HEK293 (cell line): ENCODE data around the gene SNRNP70.
"Not testable (repeated sequence)": the region's sequence is repeated elsewhere in the genome, so short reads cannot be mapped to it uniquely, and the experiment has no call there.

Experiments used
- KLF16 ChIP-seq: fragments of 450-650 bp; formaldehyde crosslinking; IDR thresholded peaks from 2 replicates; pipeline ENCODE4 v1.5.1; 2017; ENCODE audit warnings: missing biosample characterization, missing genetic modification characterization
- KLF8 ChIP-seq: fragments of 450-650 bp; formaldehyde crosslinking; IDR thresholded peaks from 2 replicates; pipeline ENCODE4 v1.5.1; 2016; ENCODE audit warnings: missing biosample characterization, missing genetic modification characterization
- MZF1 ChIP-seq: fragments of 450-650 bp; formaldehyde crosslinking; IDR thresholded peaks from 2 replicates; pipeline ENCODE4 v1.5.1; 2017; ENCODE audit warnings: missing biosample characterization, missing genetic modification characterization, borderline replicate concordance
- SETDB1 ChIP-seq: IDR thresholded peaks from one replicate; pipeline ENCODE4 v1.6.1; 2017; ENCODE audit warnings: mild to moderate bottlenecking, low read length, moderate library complexity, mixed read lengths; ENCODE audit not compliant: insufficient read length
- ZNF138 ChIP-seq: fragments of 450-650 bp; formaldehyde crosslinking; IDR thresholded peaks from 2 replicates; pipeline ENCODE4 v1.5.1; 2016; ENCODE audit warnings: missing biosample characterization, missing genetic modification characterization, borderline replicate concordance
- ZNF571 ChIP-seq: fragments of 450-650 bp; formaldehyde crosslinking; IDR thresholded peaks from 2 replicates; pipeline ENCODE4 v1.5.0; 2017; ENCODE audit warnings: missing biosample characterization, missing genetic modification characterization
- ZNF664 ChIP-seq: fragments of 450-650 bp; formaldehyde crosslinking; IDR thresholded peaks from 2 replicates; pipeline ENCODE4 v1.5.1; 2016; ENCODE audit warnings: missing biosample characterization, missing genetic modification characterization
- ZNF76 ChIP-seq: fragments of 450-650 bp; formaldehyde crosslinking; IDR thresholded peaks from 2 replicates; pipeline ENCODE4; 2016; ENCODE audit warnings: low read depth, missing biosample characterization, missing genetic modification characterization, borderline replicate concordance
- ZSCAN23 ChIP-seq: fragments of 450-650 bp; formaldehyde crosslinking; IDR thresholded peaks from 2 replicates; pipeline ENCODE4 v1.5.1; 2016; ENCODE audit warnings: missing biosample characterization, missing genetic modification characterization
- TF ChIP-seq, protein P1 (sequence below): fragments of 450-650 bp; IDR thresholded peaks from 2 replicates; pipeline ENCODE4 v1.5.1; 2018; ENCODE audit warnings: missing biosample characterization, mild to moderate bottlenecking, missing genetic modification characterization
- TF ChIP-seq, protein P2 (sequence below): fragments of 450-650 bp; formaldehyde crosslinking; IDR thresholded peaks from 2 replicates; pipeline ENCODE4 v1.5.1; 2016; ENCODE audit warnings: missing biosample characterization, missing genetic modification characterization
- TF ChIP-seq, protein P3 (sequence below): fragments of 450-650 bp; formaldehyde crosslinking; IDR thresholded peaks from 2 replicates; pipeline ENCODE4 v1.5.1; 2017; ENCODE audit warnings: missing biosample characterization, missing genetic modification characterization

DNA sequence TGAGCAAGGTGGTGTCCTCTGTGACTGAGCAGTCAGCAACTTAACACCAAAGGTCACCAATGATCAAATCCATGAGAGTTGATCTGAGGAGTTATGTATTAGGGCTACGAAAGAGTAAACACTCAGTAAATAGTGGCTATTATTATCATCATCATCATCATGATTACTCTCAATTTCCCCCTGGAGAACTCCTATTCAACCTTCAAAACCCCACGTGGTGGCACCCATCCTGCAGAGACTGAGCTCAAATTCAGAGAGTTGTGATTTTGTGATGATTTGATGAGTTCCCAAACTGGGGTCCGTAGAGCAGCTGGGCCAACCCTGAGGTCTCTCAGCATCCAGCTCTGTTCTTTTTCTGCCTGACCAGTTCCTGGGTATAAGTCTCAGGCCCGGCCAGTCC lies 35.4 kb upstream of the SNRNP70 start:
- TF ChIP-seq ZSCAN23 (tag by site-specific recombination); ZNF571 (tag by site-specific recombination); MZF1 (tag by site-specific recombination); SETDB1; ZNF76 (tag by site-specific recombination); KLF8 (tag by site-specific recombination); ZNF664 (tag by site-specific recombination); ZNF138 (tag by site-specific recombination); KLF16 (tag by site-specific recombination): not testable (repeated sequence)
- TF ChIP-seq, protein P1, sequence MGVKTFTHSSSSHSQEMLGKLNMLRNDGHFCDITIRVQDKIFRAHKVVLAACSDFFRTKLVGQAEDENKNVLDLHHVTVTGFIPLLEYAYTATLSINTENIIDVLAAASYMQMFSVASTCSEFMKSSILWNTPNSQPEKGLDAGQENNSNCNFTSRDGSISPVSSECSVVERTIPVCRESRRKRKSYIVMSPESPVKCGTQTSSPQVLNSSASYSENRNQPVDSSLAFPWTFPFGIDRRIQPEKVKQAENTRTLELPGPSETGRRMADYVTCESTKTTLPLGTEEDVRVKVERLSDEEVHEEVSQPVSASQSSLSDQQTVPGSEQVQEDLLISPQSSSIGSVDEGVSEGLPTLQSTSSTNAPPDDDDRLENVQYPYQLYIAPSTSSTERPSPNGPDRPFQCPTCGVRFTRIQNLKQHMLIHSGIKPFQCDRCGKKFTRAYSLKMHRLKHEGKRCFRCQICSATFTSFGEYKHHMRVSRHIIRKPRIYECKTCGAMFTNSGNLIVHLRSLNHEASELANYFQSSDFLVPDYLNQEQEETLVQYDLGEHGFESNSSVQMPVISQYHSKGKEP: not testable (repeated sequence)
- TF ChIP-seq, protein P2, sequence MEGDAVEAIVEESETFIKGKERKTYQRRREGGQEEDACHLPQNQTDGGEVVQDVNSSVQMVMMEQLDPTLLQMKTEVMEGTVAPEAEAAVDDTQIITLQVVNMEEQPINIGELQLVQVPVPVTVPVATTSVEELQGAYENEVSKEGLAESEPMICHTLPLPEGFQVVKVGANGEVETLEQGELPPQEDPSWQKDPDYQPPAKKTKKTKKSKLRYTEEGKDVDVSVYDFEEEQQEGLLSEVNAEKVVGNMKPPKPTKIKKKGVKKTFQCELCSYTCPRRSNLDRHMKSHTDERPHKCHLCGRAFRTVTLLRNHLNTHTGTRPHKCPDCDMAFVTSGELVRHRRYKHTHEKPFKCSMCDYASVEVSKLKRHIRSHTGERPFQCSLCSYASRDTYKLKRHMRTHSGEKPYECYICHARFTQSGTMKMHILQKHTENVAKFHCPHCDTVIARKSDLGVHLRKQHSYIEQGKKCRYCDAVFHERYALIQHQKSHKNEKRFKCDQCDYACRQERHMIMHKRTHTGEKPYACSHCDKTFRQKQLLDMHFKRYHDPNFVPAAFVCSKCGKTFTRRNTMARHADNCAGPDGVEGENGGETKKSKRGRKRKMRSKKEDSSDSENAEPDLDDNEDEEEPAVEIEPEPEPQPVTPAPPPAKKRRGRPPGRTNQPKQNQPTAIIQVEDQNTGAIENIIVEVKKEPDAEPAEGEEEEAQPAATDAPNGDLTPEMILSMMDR (tag by site-specific recombination): not testable (repeated sequence)
- TF ChIP-seq, protein P3, sequence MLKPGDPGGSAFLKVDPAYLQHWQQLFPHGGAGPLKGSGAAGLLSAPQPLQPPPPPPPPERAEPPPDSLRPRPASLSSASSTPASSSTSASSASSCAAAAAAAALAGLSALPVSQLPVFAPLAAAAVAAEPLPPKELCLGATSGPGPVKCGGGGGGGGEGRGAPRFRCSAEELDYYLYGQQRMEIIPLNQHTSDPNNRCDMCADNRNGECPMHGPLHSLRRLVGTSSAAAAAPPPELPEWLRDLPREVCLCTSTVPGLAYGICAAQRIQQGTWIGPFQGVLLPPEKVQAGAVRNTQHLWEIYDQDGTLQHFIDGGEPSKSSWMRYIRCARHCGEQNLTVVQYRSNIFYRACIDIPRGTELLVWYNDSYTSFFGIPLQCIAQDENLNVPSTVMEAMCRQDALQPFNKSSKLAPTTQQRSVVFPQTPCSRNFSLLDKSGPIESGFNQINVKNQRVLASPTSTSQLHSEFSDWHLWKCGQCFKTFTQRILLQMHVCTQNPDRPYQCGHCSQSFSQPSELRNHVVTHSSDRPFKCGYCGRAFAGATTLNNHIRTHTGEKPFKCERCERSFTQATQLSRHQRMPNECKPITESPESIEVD (tag by site-specific recombination): not testable (repeated sequence)
